ENCODE data around the gene RALGAPA2.

The RALGAPA2 gene

GRCh38 chr20:20527661-20528060 lies 184.8 kb downstream of the RALGAPA2 start:
- DNase-seq, result no peak

- no peak for DNase-seq
Observed at GRCh38 chr20:20525756-20526155, 186.7 kb downstream of the RALGAPA2 start.

GRCh38 chr20:20525214-20525613 lies 187.2 kb downstream of the RALGAPA2 start:
- DNase-seq, result no peak

- no peak for DNase-seq
Observed at GRCh38 chr20:20524756-20525155, 187.7 kb downstream of the RALGAPA2 start.

- DNase-seq, result no peak
Observed at GRCh38 chr20:20521736-20522135, 190.7 kb downstream of the RALGAPA2 start.

- DNase-seq, result no peak
Observed at GRCh38 chr20:20520776-20521175, 191.7 kb downstream of the RALGAPA2 start.

- no peak for DNase-seq
Observed at GRCh38 chr20:20519269-20519668, 193.2 kb downstream of the RALGAPA2 start.

- DNase-seq, result no peak
Observed at GRCh38 chr20:20518263-20518662, 194.2 kb downstream of the RALGAPA2 start.

- DNase-seq, result no peak
Observed at GRCh38 chr20:20517296-20517695, 195.1 kb downstream of the RALGAPA2 start.

- no peak for DNase-seq
Observed at GRCh38 chr20:20513720-20514119, 198.7 kb downstream of the RALGAPA2 start.

GRCh38 chr20:20505554-20505953 lies 206.9 kb downstream of the RALGAPA2 start:
- DNase-seq, result no peak

- no peak for DNase-seq
Observed at GRCh38 chr20:20503777-20504530, 208.5 kb downstream of the RALGAPA2 start.

- no peak for DNase-seq
Observed at GRCh38 chr20:20501128-20501527, 211.3 kb downstream of the RALGAPA2 start.

GRCh38 chr20:20500312-20500711 lies 212.1 kb downstream of the RALGAPA2 start:
- no peak for DNase-seq

- no peak for DNase-seq
Observed at GRCh38 chr20:20499439-20499838, 213.0 kb downstream of the RALGAPA2 start.

GRCh38 chr20:20498076-20498861 lies 214.2 kb downstream of the RALGAPA2 start:
- no peak for DNase-seq

GRCh38 chr20:20497242-20497978 lies 215.0 kb downstream of the RALGAPA2 start:
- DNase-seq, result no peak

- no peak for DNase-seq
Observed at GRCh38 chr20:20495729-20496503, 216.5 kb downstream of the RALGAPA2 start.

- DNase-seq, result no peak
Observed at GRCh38 chr20:20493701-20494100, 218.7 kb downstream of the RALGAPA2 start.

GRCh38 chr20:20492521-20493332 lies 219.7 kb downstream of the RALGAPA2 start:
- no peak for DNase-seq

GRCh38 chr20:20491784-20492264 lies 220.6 kb downstream of the RALGAPA2 start:
- DNase-seq, result no peak

Data from activated CD8-positive, alpha-beta memory T cell treated with anti-CD3 and anti-CD28 coated beads for 24 hours (primary cell).